HG03159 (cell line): ENCODE results near the gene FSIP1.

Source experiments
- ATAC-seq: cut with Tn5 transposase; IDR thresholded peaks from one replicate; pipeline ENCODE4 v1.9.1; 2021; ENCODE audit warnings: mild to moderate bottlenecking, moderate library complexity; ENCODE audit not compliant: unreplicated experiment

Gene FSIP1

DNA sequence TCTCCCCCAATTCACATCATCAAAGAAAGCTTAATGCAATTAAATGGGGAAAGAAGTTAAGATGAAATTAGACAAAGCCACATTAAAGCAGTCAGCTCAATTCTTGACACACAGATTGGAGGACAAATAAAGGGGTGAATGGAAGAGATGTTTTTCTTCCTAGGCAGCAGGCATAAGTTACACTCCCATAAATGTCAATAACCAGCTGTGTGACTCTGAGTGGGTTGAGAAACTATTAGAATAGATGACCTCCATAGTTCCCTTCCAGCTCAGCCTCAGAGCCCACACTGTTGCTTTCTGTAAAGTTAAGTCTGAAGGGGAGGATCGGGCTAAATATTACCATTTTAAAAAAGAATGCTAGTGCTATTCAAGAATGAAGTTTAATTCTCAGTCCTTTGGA is 130.8 kb downstream of the FSIP1 start:
- no peak for ATAC-seq

DNA sequence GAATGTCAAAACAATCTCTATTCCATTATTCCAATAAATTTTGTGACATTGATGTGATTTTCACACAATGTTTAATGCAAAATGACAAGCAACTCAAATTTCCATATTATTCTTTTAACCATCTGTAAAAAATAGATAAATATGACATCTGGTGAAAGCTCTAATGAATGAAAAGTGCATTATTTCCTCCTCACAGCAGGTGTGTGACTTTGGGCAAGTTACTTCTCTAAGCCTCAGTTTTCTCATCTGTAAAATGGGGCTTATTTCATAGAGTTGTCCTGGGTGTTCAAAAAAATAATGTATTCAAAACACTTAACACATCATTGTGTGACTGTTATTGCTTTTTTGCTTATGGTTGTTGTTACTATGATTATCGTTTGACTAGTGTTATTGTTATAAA is 131.3 kb downstream of the FSIP1 start:
- no peak for ATAC-seq

DNA sequence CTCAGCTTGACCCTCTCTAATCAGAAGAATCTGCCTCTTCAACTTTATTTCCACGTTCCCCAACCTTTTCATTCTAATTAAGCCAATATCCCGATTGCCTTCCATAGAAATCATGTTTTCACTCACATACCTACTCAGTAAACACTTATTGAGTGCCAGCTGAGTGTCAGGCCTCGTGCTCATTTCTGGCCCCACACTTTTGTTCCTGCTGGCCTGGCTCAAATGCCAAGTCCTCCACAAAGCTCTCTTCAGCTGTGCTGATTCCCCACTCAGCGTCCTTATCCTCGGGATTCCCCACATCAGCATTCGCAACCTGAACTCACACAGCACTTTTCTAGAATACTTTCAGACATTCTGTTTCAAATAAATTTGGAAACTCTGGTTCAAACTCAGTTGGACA is 132.9 kb downstream of the FSIP1 start:
- ATAC-seq, result no peak

DNA sequence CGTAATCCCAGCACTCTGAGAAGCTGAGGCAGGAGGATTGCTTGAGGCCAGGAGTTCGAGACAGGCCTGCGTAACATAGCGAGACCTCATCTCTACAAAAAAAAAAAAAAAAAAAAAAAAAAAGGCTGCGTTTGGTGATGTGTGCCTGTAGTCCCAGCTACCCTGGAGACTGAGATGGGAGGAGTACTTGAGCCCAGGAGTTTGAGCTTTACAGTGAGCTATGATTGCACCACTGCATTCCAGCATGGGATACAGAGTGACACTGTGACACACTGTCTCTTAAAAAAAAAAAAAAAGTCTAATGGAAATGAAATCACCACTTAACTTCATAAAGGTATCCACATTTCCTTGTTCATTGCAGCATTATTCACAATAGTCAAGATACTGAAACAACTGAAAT is 136.2 kb downstream of the FSIP1 start:
- no peak for ATAC-seq

DNA sequence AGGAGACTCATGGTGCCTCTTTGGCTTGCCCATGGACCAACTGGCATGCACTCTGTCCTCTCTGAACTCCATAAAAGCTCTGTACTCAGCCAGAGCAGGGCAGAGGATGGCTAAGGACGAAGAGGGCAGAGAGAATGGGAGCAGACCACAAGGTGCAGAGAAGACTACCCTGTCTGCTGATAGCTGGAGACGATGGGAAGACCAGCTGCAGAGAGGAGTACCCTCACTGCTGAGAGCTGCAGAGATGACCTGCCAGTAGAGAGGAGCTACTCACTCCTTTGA is 136.7 kb downstream of the FSIP1 start:
- no peak for ATAC-seq

DNA sequence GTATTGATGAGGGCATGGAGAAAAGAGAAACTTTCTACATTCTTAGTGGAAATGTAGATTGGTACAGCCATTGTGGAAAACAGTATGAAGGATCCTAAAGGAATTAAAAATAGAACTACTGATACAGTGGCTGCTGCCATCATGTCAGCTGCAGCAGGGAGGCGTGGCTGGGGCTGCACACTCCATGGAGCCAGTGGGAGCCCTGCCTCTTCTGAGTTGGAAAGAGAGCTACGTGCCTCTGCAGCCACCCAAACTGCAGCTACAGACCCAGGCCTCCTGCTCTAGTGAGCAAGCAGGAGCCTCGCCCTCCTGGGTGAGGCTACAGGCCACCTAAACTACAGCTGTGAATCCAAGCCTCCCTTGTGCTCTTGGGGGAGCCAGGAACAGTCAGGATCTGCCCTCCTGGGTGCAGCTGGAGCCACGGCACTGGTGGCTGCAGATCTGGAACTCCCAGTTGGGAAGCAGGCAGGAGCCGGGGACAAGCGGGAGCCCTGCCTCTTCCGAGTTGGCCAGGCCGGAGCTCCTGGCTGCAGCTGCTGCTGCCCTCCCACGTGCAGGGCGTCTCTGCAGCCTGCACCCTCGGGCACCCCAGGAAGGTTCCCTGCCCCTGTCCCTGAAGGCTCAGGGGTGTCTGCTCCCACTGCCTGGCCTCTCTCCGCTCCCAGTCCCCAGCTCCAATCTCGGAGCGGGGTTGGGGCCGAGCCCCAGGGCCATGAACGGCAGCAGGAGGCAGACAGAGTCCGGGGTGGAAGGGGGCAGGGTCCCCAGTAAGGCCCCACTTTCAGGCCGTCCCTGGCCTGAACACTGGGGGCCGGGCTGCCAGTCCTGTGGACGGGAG is 137.3 kb downstream of the FSIP1 start:
- no peak for ATAC-seq

DNA sequence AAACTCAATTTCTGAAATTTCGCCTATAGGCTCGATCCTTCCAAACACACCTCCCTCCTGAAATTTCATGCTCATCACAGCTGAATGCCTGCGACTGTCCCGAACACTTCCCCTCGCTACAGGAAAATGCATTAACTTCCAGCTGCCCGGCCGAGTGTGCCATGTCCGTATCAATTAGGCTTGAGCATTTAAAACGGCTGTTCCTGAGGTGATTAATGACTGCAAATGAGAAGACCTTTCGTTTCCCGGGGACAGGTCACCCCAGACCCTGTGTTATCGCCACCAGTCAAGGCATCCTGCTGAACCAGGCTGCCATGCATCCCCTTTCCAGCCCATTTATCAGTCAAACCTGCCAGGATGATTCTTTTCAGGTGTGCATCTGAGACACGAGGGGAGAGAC is 138.5 kb downstream of the FSIP1 start:
- no peak for ATAC-seq

DNA sequence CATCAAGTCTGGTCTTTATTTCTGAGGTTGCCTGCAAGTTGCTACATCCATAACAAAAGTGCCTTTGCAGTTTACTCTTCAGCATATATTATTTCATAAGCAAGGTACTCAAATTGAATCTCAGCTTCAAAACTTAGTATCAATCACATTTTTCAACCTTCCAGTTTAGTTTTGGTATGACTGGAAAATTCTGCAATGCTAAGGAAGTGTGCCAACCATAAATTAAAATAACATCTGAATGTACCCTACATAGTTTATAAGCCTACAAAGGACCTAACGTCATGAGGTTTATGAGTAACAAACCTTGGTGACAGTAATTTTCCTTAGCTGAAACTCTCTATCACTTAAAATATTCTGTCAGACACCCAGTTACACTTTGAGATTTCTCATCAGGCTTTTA is 138.9 kb downstream of the FSIP1 start:
- no peak for ATAC-seq

DNA sequence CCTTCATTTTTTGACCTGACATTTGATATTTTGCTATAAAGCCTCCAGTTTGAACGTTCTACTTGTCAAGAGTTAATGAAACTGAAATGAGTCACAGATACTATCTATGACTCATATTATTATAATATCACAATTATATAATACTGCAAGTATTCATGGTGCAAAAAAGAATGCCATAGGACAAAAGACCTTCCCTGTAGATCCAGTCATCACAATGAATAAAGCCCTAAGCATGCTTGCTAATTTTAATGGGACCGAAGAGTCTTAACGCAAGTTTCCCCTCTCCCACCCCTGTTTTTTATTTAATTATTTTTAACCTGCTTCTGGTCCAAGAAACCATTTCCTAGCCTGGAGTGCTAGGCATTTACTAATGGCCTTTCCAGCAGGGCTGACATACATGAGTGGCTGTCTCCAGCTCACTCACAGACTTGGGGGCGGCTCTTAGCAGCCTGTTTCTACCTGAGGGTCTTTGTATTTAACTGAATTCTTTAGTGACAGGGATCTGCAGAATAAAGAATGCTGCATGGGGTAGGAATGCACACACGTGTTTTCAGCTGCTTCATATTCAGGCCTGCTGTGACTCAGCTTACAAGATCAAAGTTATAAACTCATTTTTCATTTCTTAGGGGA is 140.5 kb downstream of the FSIP1 start:
- no peak for ATAC-seq

DNA sequence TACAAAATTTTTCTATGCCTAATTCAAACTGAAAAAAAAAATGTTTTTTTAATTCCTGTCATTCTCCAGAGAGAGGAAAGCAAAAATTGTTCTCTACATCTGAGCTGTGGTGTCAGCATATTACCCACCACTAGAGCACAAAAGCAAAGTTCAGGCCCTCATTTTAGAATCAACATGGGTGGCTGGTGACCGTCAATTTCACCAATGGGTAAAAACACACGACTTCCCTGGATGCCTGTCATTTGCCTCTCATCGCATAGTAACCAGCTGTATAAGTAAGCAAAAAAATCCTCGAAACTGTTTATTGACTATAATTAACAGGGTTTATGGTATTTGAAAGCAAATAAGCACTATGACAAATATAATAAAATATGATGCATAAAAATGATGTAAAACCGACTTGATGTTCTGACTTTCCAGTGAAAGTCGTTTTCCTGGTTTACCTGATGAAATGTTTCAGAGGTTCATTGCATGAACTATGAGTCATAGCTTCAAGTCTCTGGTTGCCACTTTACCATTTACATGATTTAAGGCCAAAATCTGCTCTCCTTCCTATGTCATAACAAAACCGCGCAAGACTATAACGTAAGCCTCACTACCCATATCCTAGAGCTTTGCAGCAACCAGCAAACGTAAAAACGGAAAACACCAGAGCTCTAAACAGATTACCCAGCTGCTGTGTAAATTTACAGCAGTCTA is 141.3 kb downstream of the FSIP1 start:
- no peak for ATAC-seq

DNA sequence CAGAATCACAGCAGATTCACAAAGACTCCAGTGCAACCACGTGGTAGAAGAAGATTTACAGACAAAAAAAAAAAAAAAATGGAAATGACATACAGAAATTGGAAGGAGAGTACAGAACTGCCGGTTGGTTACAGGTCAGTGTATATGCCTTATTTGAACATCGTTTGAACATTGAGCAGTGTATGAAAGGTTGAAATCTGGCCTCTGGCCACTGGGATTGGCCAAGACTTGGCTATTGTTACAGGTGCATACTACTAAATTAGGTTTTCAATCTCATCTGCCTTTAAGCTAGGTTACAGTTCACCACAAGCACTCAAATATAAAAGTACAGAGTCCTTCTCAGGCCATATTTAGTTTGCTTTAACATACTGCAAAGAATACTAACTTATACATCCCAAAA is 142.0 kb downstream of the FSIP1 start:
- no peak for ATAC-seq

DNA sequence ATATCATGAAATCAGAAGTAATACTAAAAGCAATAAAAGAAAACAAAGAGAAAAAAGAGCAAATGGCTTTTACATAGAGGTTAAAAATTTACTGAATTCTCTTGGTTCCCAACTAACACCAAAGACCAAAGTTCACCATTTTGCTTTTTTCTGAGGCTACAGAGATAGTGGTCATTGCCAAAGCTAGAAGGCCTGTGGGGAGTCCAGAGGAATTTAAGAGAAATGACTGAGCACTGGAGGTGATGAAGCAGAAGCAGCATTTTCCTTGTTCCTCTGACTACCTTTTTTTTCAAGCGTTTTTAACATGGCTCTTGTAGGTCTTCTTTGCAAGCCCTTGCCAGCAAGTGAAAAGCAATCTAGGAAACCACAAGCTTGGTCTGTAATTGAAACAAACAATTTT is 143.6 kb downstream of the FSIP1 start:
- ATAC-seq, result no peak

DNA sequence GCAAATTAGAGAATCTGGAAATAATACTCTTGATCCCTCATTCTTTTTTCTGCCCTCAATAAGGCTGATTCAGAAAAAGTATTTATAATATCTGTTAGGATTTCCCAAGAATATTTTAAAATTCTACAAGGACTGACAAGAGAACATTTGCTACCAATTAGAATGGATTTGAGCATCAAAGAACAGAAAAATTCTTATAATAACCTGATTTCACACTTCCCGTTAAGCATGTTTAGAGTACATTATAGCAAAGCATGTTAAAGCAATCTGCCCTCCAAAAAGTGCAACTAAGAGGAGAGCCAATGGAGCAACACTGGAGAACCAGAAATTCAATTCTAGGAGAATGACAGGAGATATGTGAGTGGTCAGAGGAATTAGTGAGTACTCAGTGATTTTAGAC is 144.6 kb downstream of the FSIP1 start:
- ATAC-seq, result no peak

DNA sequence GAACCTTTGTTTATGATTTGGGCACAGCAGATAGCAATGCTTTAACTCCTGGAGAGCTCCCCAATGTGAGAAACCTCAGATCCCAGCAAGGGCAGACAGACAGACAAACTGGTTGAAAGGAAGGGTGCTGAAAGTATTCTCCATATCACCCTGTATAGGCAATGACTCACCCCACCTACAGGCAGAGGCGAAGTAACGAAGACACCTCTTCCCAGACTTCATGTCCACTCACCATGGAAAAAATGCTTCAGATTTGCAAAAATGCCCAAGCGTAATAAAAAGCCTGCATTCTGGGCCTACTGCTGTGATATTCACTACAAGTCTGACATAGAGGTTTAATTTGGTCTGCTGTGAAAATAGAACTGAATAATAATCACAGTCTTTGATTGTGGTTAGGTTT is 151.3 kb downstream of the FSIP1 start:
- no peak for ATAC-seq

DNA sequence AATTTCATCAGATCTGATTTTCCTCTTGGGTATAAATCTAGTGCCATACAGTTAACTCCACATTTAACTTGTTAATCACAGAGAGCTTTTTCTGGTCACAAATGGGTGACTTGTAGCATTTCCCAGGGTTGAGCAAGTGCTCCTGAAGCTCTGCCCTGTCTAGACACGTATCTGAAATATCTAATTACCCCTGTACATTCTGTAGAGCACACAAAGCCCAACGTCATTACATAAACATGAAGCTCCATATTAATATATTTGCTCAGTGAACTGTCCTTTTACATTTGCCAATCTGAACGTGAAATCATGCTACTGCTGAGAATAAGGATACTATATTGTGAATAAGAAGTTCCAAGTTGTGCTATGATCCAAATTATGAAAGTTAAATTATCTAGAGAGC is 152.7 kb downstream of the FSIP1 start:
- ATAC-seq, result no peak

DNA sequence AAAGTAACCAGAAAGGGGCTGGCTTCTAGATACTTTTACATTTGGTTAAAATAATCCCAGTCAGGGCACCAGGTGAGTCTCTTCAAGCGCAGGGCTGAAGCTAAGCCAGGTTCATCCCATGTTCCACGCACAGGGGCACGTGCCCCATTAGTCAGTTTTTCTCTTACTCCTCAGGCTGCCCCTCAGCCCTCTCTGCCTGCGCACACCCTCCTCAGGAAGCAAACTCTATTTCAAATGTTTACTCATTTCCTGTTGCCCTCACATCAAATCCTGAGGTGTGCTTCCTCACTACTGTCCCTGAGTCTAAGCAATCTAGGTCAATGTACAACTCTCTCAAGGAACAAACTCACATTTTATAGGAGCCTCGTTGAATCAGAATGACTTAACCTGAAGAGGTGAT is 153.3 kb downstream of the FSIP1 start:
- ATAC-seq, result no peak

DNA sequence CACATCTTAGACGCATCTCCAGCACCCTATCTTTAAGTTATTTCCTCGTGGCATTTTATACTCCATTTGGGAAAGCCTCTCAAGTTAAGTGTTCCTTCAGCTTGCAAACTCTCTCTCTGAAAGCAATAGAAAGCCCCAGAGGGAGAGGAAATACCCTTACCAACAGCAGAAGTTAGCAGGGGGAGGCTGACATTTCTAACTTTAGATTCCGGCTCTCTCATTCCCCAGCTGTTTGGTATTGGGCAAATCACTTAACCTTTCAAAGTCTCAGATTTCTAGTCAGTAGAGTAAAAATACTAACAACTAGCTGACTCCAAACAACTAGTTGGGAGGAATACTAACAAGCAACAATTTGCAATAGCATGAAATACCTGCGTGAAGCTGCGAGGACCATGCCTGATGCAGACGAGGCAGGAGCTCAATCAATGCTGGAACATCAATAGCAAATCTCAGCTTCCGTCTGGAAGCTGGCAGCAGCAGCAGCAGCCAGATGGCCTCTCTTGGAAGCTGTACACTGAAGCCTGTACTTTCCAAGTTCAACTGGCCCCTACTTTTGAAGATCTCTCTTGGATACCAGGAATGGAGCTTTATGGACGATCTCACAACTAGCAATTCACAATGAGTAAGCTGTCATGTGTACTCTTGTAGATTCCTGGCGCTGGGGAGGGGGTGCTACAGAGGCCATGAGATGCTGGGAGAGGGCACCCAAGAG is 153.9 kb downstream of the FSIP1 start:
- ATAC-seq, result no peak

DNA sequence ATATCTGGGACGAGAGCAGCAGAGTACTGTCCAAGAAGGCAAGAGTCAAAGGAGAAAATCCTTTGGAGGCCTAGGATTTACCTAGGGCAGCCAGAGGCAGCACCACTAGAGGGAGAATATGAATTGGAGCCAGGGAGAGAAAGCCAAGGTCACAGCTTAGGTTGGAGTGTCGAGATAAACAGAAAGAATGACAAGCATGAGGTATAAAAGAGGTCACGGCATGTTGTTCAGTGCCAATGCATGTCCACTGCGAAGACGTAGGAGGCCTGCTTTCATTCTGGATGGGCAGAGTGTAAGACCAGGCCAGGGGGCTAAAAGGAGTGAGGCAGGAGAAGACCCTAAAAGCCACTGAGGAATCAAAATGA is 154.5 kb downstream of the FSIP1 start:
- no peak for ATAC-seq

DNA sequence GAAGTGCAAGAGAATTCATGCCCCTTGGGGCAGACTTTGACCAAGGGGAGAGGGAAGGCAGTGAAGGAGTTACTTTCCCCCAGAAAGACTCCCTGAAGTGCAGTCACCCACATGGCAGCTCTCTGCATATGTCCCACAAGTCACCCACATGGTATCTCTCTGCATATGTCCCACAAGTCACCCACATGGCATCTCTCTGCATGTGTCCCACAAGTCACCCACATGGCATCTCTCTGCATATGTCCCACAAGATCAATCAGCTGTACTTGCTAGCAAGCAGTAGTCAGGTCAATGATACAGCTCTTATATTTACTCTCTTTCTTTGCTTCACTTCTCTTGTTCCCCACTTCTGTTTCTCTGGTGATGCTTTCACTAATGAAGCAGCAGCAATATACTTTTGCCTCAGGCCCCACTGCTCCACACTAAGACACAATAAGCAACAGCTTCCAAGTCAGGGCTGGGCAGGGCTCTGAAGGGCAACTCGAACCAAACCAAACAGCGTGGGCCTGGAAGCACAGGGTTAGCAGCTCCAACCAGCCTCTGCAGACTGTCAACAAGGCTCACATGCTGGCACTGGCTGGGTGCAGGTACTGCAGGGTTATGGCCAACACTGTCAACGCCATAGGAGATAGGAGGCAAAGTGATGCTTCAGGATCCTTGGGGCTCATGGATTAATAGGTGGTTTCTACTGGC is 155.0 kb downstream of the FSIP1 start:
- no peak for ATAC-seq

DNA sequence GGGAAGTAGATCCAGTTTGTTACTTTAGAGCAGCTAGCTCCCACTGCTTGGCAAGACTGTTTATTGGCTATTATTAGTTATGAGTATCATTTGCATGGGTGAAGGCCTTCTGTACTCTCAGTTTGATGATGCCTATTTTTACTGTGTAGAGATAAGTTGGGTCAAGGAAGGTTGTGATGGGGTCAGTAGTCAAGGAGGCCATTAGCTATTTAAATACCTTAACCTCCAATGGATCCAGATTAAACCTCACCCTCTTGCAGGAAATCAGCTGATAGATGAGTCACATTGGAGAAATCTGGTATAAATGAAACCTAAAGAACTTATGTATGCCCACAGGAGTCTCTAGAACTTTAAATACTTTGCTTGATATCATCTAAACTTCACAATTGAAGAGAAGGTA is 156.8 kb downstream of the FSIP1 start:
- ATAC-seq, result no peak

DNA sequence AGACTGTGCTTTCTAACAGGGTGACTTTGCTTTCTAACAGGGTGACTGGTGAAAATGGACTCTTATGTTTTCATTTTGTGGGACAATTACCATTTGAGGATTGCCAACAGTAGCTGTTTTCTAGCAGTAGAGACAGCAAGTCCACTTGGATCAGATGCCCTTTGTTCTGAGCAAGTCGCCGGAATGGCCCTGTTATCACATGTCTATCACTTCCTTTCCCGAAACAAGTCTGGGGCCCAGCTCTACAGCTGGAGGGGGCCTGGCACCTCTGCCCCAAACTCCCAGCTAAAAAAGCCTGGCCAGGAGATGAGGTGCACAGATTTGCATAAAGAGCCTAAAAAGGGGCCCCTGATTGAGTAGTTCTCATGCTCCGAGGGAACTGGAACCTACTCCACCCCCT is 157.2 kb downstream of the FSIP1 start:
- ATAC-seq, result no peak
